ENCODE measurements around the gene AK6.

DNA sequence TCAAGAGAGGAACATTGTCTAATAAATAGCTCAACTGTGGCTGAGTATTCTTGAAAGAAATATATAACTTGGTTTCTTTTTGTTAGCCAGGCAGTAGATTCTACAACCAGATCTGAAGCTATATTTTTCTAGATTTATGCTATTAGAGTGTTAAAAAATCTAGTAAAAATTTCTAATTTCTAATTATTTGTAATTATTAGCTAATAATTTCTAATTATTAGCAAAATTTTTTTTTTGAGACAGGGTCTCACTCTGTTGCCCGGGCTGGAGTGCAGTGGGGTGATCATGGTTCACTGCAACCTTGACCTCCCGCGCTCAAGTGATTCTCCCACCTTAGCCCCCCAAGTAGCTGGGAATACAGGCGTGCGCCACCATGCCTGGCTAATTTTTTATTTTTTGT is 3.1 kb upstream of the AK6 start:
- TF ChIP-seq, protein P1, sequence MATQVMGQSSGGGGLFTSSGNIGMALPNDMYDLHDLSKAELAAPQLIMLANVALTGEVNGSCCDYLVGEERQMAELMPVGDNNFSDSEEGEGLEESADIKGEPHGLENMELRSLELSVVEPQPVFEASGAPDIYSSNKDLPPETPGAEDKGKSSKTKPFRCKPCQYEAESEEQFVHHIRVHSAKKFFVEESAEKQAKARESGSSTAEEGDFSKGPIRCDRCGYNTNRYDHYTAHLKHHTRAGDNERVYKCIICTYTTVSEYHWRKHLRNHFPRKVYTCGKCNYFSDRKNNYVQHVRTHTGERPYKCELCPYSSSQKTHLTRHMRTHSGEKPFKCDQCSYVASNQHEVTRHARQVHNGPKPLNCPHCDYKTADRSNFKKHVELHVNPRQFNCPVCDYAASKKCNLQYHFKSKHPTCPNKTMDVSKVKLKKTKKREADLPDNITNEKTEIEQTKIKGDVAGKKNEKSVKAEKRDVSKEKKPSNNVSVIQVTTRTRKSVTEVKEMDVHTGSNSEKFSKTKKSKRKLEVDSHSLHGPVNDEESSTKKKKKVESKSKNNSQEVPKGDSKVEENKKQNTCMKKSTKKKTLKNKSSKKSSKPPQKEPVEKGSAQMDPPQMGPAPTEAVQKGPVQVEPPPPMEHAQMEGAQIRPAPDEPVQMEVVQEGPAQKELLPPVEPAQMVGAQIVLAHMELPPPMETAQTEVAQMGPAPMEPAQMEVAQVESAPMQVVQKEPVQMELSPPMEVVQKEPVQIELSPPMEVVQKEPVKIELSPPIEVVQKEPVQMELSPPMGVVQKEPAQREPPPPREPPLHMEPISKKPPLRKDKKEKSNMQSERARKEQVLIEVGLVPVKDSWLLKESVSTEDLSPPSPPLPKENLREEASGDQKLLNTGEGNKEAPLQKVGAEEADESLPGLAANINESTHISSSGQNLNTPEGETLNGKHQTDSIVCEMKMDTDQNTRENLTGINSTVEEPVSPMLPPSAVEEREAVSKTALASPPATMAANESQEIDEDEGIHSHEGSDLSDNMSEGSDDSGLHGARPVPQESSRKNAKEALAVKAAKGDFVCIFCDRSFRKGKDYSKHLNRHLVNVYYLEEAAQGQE (IDR thresholded peaks at IDR 0.05; ENCODE audit: low read depth, low read length), result no peak
- TF ChIP-seq POLR2A (IDR thresholded peaks at IDR 0.05; ENCODE audit: low read depth, low read length), result no peak
- no peak for TF ChIP-seq YBX1 (IDR thresholded peaks at IDR 0.05)

All from GM12878 (cell line).